ENCODE data around the gene N4BP2L2.

N4BP2L2 gene

GRCh38 chr13:32385410-32385809 lies 153.2 kb downstream of the N4BP2L2 start:
- Histone ChIP-seq H3K9me3 (ENCODE audit: control insufficient read depth in 1 of 2, low read length in 2 of 2) (no peaks in the 10 kb centered on the region), H3K36me3 (ENCODE audit: control insufficient read depth in 1 of 2, insufficient read depth in 2 of 2, low read length in 2 of 2) (peaks cover 0 to 2% of the 10 kb centered on the region in 2 donors), H3K27me3 (ENCODE audit: control insufficient read depth in 1 of 2, insufficient read depth in 2 of 2, low read length in 2 of 2) (no peaks in the 10 kb centered on the region), H3K9ac (ENCODE audit: low read depth in 1 of 2, low read length in 2 of 2) (no peak overlapping the region), H3K4me1 (ENCODE audit: control insufficient read depth in 1 of 2, insufficient read depth in 2 of 2, low read length in 2 of 2) (no peaks in the 10 kb centered on the region), H3K27ac (ENCODE audit: low read depth, low read length) (no peak overlapping the region), H3K4me3 (ENCODE audit: low read depth in 1 of 2, low read length in 2 of 2) (no peak overlapping the region)

GRCh38 chr13:32384702-32385101 lies 153.9 kb downstream of the N4BP2L2 start:
- H3K27me3 ChIP-seq (ENCODE audit: control insufficient read depth in 1 of 2, insufficient read depth in 2 of 2, low read length in 2 of 2) = no peaks in the 10 kb centered on the region
- peaks cover 0 to 2% of the 10 kb centered on the region in 2 donors for H3K36me3 ChIP-seq (ENCODE audit: control insufficient read depth in 1 of 2, insufficient read depth in 2 of 2, low read length in 2 of 2)
- no peak overlapping the region for H3K4me3 ChIP-seq (ENCODE audit: low read depth in 1 of 2, low read length in 2 of 2)
- no peak overlapping the region for H3K9ac ChIP-seq (ENCODE audit: low read depth in 1 of 2, low read length in 2 of 2)
- H3K9me3 ChIP-seq (ENCODE audit: control insufficient read depth in 1 of 2, low read length in 2 of 2) = no peaks in the 10 kb centered on the region
- H3K4me1 ChIP-seq (ENCODE audit: control insufficient read depth in 1 of 2, insufficient read depth in 2 of 2, low read length in 2 of 2) = no peaks in the 10 kb centered on the region
- H3K27ac ChIP-seq (ENCODE audit: low read depth, low read length) = no peak overlapping the region

- no peaks in the 10 kb centered on the region for H3K9me3 ChIP-seq (ENCODE audit: control insufficient read depth in 1 of 2, low read length in 2 of 2)
- no peak overlapping the region for H3K4me3 ChIP-seq (ENCODE audit: low read depth in 1 of 2, low read length in 2 of 2)
- no peaks in the 10 kb centered on the region for H3K4me1 ChIP-seq (ENCODE audit: control insufficient read depth in 1 of 2, insufficient read depth in 2 of 2, low read length in 2 of 2)
- H3K9ac ChIP-seq (ENCODE audit: low read depth in 1 of 2, low read length in 2 of 2) = no peak overlapping the region
- peaks cover 0 to 2% of the 10 kb centered on the region in 2 donors for H3K36me3 ChIP-seq (ENCODE audit: control insufficient read depth in 1 of 2, insufficient read depth in 2 of 2, low read length in 2 of 2)
- H3K27me3 ChIP-seq (ENCODE audit: control insufficient read depth in 1 of 2, insufficient read depth in 2 of 2, low read length in 2 of 2) = no peaks in the 10 kb centered on the region
- no peak overlapping the region for H3K27ac ChIP-seq (ENCODE audit: low read depth, low read length)
Observed at GRCh38 chr13:32383836-32384618, 154.6 kb downstream of the N4BP2L2 start.
